ENCODE data around the gene C12orf50.

DNA sequence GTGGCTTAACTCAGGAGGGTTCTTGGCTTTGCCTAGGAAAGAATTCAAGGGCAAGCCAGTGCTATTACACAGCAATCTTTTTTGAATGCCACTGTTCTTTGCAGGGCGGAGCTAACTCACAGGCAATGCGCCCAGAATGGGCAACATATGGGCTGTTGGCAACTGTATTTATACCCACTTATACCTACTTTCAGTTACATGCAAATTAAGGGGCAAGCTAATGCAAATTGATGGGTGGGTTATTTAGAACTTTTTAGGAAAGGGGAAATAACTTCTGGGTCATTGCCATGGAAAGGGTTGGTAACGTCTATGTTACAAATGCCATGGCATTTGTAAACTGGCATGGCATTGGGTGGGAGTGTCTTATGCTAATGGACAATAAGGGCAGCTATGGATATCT is 85.4 kb downstream of the C12orf50 start:
- TF ChIP-seq, protein P1, sequence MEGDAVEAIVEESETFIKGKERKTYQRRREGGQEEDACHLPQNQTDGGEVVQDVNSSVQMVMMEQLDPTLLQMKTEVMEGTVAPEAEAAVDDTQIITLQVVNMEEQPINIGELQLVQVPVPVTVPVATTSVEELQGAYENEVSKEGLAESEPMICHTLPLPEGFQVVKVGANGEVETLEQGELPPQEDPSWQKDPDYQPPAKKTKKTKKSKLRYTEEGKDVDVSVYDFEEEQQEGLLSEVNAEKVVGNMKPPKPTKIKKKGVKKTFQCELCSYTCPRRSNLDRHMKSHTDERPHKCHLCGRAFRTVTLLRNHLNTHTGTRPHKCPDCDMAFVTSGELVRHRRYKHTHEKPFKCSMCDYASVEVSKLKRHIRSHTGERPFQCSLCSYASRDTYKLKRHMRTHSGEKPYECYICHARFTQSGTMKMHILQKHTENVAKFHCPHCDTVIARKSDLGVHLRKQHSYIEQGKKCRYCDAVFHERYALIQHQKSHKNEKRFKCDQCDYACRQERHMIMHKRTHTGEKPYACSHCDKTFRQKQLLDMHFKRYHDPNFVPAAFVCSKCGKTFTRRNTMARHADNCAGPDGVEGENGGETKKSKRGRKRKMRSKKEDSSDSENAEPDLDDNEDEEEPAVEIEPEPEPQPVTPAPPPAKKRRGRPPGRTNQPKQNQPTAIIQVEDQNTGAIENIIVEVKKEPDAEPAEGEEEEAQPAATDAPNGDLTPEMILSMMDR (IDR thresholded peaks at IDR 0.05): no peak
- TF ChIP-seq POLR2A (IDR thresholded peaks at IDR 0.05): no peak
